ENCODE results near the gene RAPGEF3.

The RAPGEF3 gene

DNA sequence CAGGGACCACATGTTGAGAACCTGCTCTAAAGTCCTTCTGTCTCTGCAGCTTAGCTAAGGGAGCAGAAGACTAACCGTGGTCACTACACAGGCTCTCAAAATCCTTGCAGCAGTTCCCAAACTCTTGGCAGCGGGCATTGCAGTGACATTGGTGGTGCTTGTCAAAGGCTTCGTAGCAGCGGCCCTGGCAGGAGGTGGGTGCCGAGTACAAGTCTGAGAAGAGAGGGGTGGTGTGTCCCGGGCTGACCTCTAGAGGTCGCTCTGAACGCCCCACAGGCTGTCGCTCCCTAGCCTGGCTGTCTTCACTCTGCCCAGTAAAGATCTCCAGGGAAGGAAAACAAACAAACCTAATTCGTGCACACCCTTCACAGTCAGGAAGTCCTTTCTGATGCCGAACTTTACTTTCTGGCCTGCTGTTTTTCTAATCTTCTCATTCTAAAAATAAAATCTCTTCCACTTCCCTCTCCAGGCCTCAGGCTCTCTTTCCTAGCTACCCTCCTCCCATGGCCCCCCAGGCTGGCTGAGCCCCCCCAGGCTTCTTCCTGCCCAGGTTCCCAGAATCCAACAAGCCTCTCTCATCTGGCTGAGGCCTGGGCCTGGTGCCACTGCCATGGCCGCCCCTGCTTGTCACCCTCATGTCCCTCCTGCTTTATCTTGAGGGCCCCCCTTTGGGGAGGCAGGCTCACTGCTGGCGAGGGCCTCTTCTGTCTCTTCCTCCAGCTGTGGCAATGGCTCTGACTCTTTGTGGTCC is 41.1 kb downstream of the RAPGEF3 start:
- peak; percentile 14 for DNase-seq

GRCh38 chr12:47717046-47717442 is 41.6 kb downstream of the RAPGEF3 start:
- no peak for DNase-seq

GRCh38 chr12:47715877-47716548 is 42.7 kb downstream of the RAPGEF3 start:
- DNase-seq, result no peak

GRCh38 chr12:47715393-47715876 is 43.2 kb downstream of the RAPGEF3 start:
- DNase-seq, result peak; percentile 85

- DNase-seq, result no peak
These were observed 43.8 kb downstream of the RAPGEF3 start for GRCh38 chr12:47714826-47715386.

GRCh38 chr12:47712171-47712570 is 46.5 kb downstream of the RAPGEF3 start:
- DNase-seq, result no peak

- no peak for DNase-seq
These were observed 47.2 kb downstream of the RAPGEF3 start for GRCh38 chr12:47711448-47711847.

DNA sequence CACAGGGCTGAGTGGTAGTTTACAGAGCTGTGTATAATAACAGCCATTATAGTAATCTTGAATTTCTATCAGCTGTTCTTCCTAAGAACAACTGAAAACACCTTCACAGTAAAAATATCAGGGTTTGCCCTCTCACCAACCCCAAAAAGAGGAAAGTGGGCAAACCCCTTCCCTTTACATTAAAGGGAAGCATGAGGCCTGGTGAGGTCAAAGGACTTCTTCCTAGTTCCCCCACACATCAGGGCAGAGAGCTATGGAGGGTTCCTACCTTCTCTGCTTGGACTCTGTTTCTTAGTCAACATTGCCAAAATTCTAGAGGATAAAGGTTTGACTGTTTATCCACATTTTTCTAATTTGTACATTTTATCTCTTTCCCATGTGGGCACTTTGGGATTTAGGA is 48.4 kb downstream of the RAPGEF3 start:
- no peak for DNase-seq

- no peak for DNase-seq
These were observed 49.0 kb downstream of the RAPGEF3 start for GRCh38 chr12:47709671-47710070.

DNA sequence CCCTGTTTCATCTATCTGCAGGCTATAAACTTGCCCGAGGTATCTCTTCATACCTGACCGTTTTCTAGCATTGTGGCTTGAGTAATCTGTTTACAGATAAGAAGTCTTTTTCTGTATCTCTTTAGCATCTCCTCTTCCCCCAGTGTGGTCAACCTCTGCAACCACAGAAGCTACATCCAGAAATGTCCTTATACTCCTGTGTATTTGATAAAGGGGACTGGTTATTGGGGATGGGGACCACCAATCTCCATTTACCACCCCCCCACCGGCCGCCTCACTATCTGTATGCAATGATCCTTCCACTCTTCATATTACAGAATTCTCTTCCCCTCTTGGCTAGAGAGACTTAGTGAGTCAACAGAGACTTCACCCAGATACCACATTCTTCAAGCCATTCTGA is 49.4 kb downstream of the RAPGEF3 start:
- no peak for DNase-seq

DNA sequence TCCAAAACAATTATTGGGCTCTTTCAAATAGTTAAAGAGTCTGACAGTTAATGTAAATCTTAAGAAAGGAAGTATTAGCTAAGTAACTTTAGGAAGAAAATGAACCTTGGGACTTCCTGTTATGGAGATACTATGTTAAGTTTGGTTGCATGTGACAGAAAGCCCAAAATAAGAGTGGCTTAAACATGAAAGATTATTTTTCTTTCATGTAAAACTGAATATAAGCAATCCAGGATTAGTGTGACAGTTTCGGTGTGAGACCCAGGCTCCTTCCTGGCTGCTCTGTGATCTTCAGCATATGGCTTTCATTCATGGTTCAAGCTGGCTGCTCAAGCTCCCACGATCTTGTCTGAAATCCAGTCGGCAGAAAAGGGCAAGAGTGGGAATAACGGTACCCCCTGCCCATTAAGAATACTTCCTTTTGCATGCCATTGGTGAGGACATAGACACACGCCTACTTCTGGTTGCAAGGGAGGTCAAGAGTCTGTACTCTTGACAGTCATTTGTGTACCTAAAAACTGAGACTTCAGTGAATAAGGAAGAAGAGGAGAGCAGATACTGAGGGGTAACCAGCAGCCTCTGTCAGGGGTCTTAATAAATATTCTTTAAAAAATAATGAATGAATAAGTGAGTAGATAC is 50.7 kb downstream of the RAPGEF3 start:
- no peak for DNase-seq

GRCh38 chr12:47707355-47707754 is 51.3 kb downstream of the RAPGEF3 start:
- no peak for DNase-seq

GRCh38 chr12:47705566-47706425 is 52.9 kb downstream of the RAPGEF3 start, which contains the start of gene RPAP3:
TSS of gene RPAP3 (minus strand) at chr12:47706030. CDS start at chr12:47702840, 3,190 bp downstream.
- peak; percentile 96 for DNase-seq

DNA sequence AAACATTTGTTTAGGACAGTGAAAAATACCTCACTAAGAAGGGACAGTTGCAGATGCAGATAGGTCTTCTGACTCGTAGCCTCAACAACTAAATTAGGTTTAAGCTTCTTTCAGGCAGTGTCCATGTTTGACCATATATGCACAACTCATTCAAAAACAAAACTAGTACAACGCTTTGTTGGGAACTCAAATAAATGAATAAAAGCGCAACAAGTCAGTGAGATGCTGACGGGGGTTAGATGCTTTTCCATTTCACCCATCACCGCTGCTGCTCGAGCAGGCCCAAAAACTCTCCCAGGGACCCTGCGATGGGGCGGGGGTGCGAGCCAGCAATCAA is 53.5 kb downstream of the RAPGEF3 start:
- no peak for DNase-seq

DNA sequence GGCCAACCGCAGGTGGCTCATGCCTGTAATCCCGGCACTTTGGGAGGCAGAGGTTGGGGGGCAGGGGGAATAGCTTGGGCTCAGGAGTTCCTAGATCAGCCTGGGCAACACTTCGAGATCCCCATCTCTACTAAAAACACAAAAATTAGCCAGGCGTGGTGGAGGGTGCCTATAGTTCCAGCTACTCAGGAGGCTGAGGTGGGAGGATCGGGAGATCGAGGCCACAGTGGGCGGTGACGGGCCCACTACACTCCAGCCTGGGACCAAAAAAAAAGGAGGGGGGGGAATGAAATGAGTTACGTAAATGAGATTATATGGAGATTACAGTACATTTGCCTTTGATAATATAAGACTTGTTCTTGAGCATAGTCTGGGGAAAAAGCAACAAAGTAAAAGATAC is 54.0 kb downstream of the RAPGEF3 start:
- DNase-seq, result no peak

DNA sequence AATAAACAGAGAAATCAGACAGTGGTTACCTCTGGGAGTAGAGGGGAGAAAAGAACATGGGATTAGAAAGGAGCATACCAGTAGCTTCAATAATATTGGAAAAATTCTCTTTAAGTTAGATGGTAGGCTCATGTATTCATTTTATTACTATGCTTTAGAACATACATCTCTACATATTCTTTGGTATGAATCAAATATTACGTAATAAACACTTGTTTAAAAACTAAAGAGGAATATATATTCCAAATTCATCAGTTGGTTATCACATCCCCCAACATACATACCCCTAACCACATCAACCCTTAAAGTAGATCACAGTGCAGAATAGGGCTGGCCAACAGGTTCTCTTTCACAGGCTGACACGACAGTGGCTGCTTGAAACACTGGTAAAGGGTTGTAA is 58.4 kb downstream of the RAPGEF3 start:
- no peak for DNase-seq

DNA sequence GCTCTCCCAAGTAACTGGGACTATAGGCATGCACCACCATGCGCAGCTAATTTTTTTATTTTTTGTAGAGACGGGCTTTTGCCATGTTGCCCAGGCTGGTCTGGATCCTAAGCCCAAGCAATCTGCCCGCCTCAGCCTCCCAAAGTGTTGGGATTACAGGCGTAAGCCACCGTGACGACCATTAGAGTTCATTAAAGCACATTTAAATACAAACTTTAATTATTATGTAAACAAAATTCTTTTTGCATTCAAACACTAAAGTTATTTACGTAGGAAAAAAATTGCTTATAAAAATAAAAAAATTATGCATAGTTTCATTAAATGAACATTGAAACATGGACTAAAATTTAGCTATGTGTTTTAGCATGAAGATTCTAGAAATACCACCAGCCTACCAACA is 60.0 kb downstream of the RAPGEF3 start:
- DNase-seq, result no peak

GRCh38 chr12:47698055-47698454 is 60.6 kb downstream of the RAPGEF3 start:
- no peak for DNase-seq

DNA sequence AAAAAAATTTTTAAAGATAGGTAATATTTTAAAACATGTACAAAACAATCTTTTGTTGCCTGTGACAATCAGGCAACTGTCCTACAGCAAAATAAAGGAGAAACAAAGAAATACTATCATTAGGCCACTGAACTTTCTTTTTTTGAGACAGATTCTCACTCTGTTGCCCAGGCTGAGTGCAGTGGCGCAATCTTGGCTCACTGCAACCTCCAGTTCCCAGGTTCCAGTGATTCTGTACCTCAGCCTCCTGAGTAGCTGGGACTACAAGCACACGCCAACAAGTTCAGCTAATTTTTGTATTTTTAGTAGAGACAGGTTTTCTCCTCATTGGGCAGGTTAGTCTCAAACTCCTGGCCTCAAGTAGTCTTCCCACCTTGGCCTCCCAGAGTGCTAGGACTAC is 69.5 kb downstream of the RAPGEF3 start:
- DNase-seq, result no peak

- no peak for DNase-seq
These were observed 71.0 kb downstream of the RAPGEF3 start for GRCh38 chr12:47687636-47688035.

DNA sequence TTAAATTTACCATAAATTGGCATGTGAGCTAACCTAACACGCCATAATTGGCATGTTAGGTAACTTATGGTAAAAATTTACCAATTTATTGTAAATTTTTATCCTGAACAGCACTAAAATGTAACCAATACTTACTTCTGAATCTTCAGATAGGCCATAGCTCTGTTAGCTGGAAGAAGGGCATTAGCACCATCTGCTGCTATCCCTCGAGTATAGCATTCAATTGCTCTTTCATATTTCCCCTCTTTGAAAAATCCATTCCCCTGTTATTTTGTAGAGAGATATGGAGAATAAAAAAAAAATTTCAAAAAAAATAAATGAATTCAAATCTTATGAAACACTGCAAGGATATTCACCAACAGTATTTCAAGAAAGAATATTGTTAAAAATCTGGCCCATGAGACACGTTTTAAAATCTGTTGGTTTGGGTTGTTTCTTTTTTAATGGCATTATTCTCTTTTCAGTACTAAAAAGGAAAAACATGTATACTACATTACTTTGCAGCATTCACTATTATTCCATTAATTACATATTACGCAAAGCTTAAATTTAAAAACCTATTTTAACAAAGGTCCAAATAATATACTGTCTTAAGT is 71.9 kb downstream of the RAPGEF3 start:
- DNase-seq, result no peak
